Activated CD8-positive, alpha-beta memory T cell treated with anti-CD3 and anti-CD28 coated beads, Interleukin-2, amount 10 ng/mL, durations not matched to agents 7 days and 5 days (primary cell): Measurements from ENCODE around the gene SOWAHD. TPM values are rescaled to one million over a fixed set of nuclear protein-coding genes. Genes with fewer than 3 reads are reported as not detected.

ENCODE experiments used
- ATAC-seq: fragments of 150-1000 bp; cut with Tn5 transposase; one replicate; pipeline ENCODE4 v1.10.0; 2021; ENCODE audit warnings: moderate library complexity
- CTCF ChIA-PET: fragments of 350-600 bp; sonication (Branson Sonifier 250); formaldehyde crosslinking; loops from one replicate; lab custom pipeline; 2021; ENCODE audit warnings: antibody characterized with exemption; lab: Charles Lee
- DNase-seq: peaks from one replicate; pipeline ENCODE4 v3.0.0-alpha.2; 2020
- H3K27ac Mint-ChIP-seq: one replicate; pipeline ENCODE4 v1.8.0; 2021; ENCODE audit warnings: mild to moderate bottlenecking, mixed read lengths
- H3K27me3 Mint-ChIP-seq: one replicate; pipeline ENCODE4 v1.8.0; 2021; ENCODE audit warnings: mixed read lengths
- H3K36me3 Mint-ChIP-seq: one replicate; pipeline ENCODE4 v1.8.0; 2021; ENCODE audit warnings: mild to moderate bottlenecking, mixed read lengths
- H3K4me1 Mint-ChIP-seq: one replicate; pipeline ENCODE4 v1.8.0; 2021; ENCODE audit warnings: mixed read lengths
- H3K4me3 Mint-ChIP-seq: one replicate; pipeline ENCODE4 v1.8.0; 2021; ENCODE audit warnings: mild to moderate bottlenecking, moderate library complexity, mixed read lengths
- H3K9me3 Mint-ChIP-seq: one replicate; pipeline ENCODE4 v1.8.0; 2022; ENCODE audit warnings: low read depth, mixed read lengths
- total RNA-seq, 2 experiments: library from RNA; stranded (reverse); gene quantifications; one replicate each; pipeline ENCODE4 v1.2.3, GENCODE V29; 2021

Gene SOWAHD
- total RNA-seq, result 1 to 10 TPM; 2.1 to 4.7 TPM

GRCh38 chrX:119757979-119758730, at the start of gene SOWAHD:
Gene SOWAHD, plus strand, starts transcription at chrX:119758588. Its CDS starts 80 bp downstream, at chrX:119758668.
- H3K27ac Mint-ChIP-seq, result peak within 1 kb of the TSS; percentile 98
- H3K4me1 Mint-ChIP-seq, result peaks cover 59% of the 10 kb centered on the region
- ATAC-seq (peak; percentile 8), DNase-seq (peak; percentile 43)
- peaks cover 1% of the 10 kb centered on the region for H3K36me3 Mint-ChIP-seq
- CTCF ChIA-PET, result interaction anchor here (0.8 to 8.1 kb wide), 11 partner anchors 17 to 276 kb away, joined by 3 to 37 read pairs (median 5); partner anchors contain the start of gene RPL39
- peak within 1 kb of the TSS; percentile 61 for H3K4me3 Mint-ChIP-seq
- no peaks in the 10 kb centered on the region for H3K27me3 Mint-ChIP-seq
- H3K9me3 Mint-ChIP-seq, result no peaks in the 10 kb centered on the region

GRCh38 chrX:119708936-119709335, 49.5 kb upstream of the SOWAHD start:
- peaks cover 19% of the 10 kb centered on the region for H3K4me1 Mint-ChIP-seq
- H3K27me3 Mint-ChIP-seq, result no peaks in the 10 kb centered on the region
- DNase-seq, result no peak
- H3K4me3 Mint-ChIP-seq, result no peak overlapping the region
- H3K27ac Mint-ChIP-seq, result no peak overlapping the region
- ATAC-seq, result no peak
- H3K9me3 Mint-ChIP-seq, result no peaks in the 10 kb centered on the region
- H3K36me3 Mint-ChIP-seq, result no peaks in the 10 kb centered on the region
- CTCF ChIA-PET, result interaction anchor here (0.6 to 0.7 kb wide), 2 partner anchors 10 to 18 kb away, joined by 3 read pairs; no protein-coding TSS in a partner anchor

- ATAC-seq (no peak), DNase-seq (no peak)
- no peaks in the 10 kb centered on the region for H3K9me3 Mint-ChIP-seq
- CTCF ChIA-PET, result interaction anchor here (1.1 kb wide), 1 partner anchor 100 kb away, joined by 3 read pairs; no protein-coding TSS in a partner anchor
- H3K27ac Mint-ChIP-seq, result no peak overlapping the region
- H3K27me3 Mint-ChIP-seq, result no peaks in the 10 kb centered on the region
- H3K4me1 Mint-ChIP-seq, result peaks cover 17% of the 10 kb centered on the region
- no peaks in the 10 kb centered on the region for H3K36me3 Mint-ChIP-seq
- no peak overlapping the region for H3K4me3 Mint-ChIP-seq
Observed at GRCh38 chrX:119709630-119710029, 48.8 kb upstream of the SOWAHD start.

GRCh38 chrX:119721487-119721886, 36.9 kb upstream of the SOWAHD start:
- Mint-ChIP-seq H3K4me3 (no peak overlapping the region), H3K9me3 (no peaks in the 10 kb centered on the region), H3K36me3 (no peaks in the 10 kb centered on the region), H3K4me1 (peaks cover 6% of the 10 kb centered on the region), H3K27me3 (no peaks in the 10 kb centered on the region), H3K27ac (no peak overlapping the region)
- CTCF ChIA-PET, result interaction anchor here (1.2 kb wide), 1 partner anchor 28 kb away, joined by 3 read pairs; no protein-coding TSS in a partner anchor
- DNase-seq (no peak), ATAC-seq (no peak)

GRCh38 chrX:119721926-119722325, 36.5 kb upstream of the SOWAHD start:
- Mint-ChIP-seq H3K27ac (no peak overlapping the region), H3K4me1 (peaks cover 9% of the 10 kb centered on the region), H3K27me3 (no peaks in the 10 kb centered on the region), H3K9me3 (no peaks in the 10 kb centered on the region), H3K36me3 (no peaks in the 10 kb centered on the region), H3K4me3 (no peak overlapping the region)
- DNase-seq (no peak), ATAC-seq (no peak)
- CTCF ChIA-PET, result no interaction called here

GRCh38 chrX:119726900-119727555, 31.4 kb upstream of the SOWAHD start:
- H3K4me3 Mint-ChIP-seq, result peak overlapping the region; percentile 34
- H3K27me3 Mint-ChIP-seq, result no peaks in the 10 kb centered on the region
- no peaks in the 10 kb centered on the region for H3K36me3 Mint-ChIP-seq
- H3K9me3 Mint-ChIP-seq, result no peaks in the 10 kb centered on the region
- CTCF ChIA-PET, result interaction anchor here (0.8 to 4.6 kb wide), 16 partner anchors 9 to 244 kb away, joined by 3 to 47 read pairs (median 5); partner anchors contain the start of genes SEPTIN6 and SOWAHD
- DNase-seq, result peak; percentile 68
- peak; percentile 90 for ATAC-seq
- H3K4me1 Mint-ChIP-seq, result peaks cover 20% of the 10 kb centered on the region
- H3K27ac Mint-ChIP-seq, result peak overlapping the region; percentile 91

- CTCF ChIA-PET, result interaction anchor here (0.7 to 4.6 kb wide), 20 partner anchors 16 to 250 kb away, joined by 3 to 47 read pairs (median 8); partner anchors contain the start of genes SEPTIN6 and SOWAHD
- ATAC-seq (no peak), DNase-seq (no peak)
- Mint-ChIP-seq H3K4me3 (no peak overlapping the region), H3K27me3 (no peaks in the 10 kb centered on the region), H3K9me3 (no peaks in the 10 kb centered on the region), H3K36me3 (no peaks in the 10 kb centered on the region), H3K4me1 (peaks cover 20% of the 10 kb centered on the region), H3K27ac (peak overlapping the region; percentile 65)
Observed at GRCh38 chrX:119728487-119728886, 29.9 kb upstream of the SOWAHD start.

- ATAC-seq, result peak; percentile 60
- H3K27me3 Mint-ChIP-seq, result no peaks in the 10 kb centered on the region
- H3K27ac Mint-ChIP-seq, result peak overlapping the region; percentile 49
- CTCF ChIA-PET, result interaction anchor here (0.6 to 4.6 kb wide), 28 partner anchors 10 to 251 kb away, joined by 3 to 47 read pairs (median 6); partner anchors contain the start of genes SEPTIN6 and SOWAHD
- H3K9me3 Mint-ChIP-seq, result no peaks in the 10 kb centered on the region
- H3K4me1 Mint-ChIP-seq, result peaks cover 20% of the 10 kb centered on the region
- no peaks in the 10 kb centered on the region for H3K36me3 Mint-ChIP-seq
- DNase-seq, result peak; percentile 78
- no peak overlapping the region for H3K4me3 Mint-ChIP-seq
Observed at GRCh38 chrX:119729408-119730201, 28.8 kb upstream of the SOWAHD start.

- CTCF ChIA-PET, result interaction anchor here (1.4 kb wide), 1 partner anchor 8 kb away, joined by 4 read pairs; no protein-coding TSS in a partner anchor
- DNase-seq (no peak), ATAC-seq (no peak)
- Mint-ChIP-seq H3K27ac (no peak overlapping the region), H3K27me3 (no peaks in the 10 kb centered on the region), H3K36me3 (no peaks in the 10 kb centered on the region), H3K4me3 (no peak overlapping the region), H3K4me1 (no peaks in the 10 kb centered on the region), H3K9me3 (no peaks in the 10 kb centered on the region)
Observed at GRCh38 chrX:119734897-119735339, 23.5 kb upstream of the SOWAHD start.

GRCh38 chrX:119735467-119735866, 22.9 kb upstream of the SOWAHD start:
- H3K27me3 Mint-ChIP-seq, result no peaks in the 10 kb centered on the region
- no peaks in the 10 kb centered on the region for H3K4me1 Mint-ChIP-seq
- no peak overlapping the region for H3K4me3 Mint-ChIP-seq
- no peaks in the 10 kb centered on the region for H3K36me3 Mint-ChIP-seq
- CTCF ChIA-PET, result interaction anchor here (1.1 to 1.4 kb wide), 3 partner anchors 8 to 219 kb away, joined by 3 to 4 read pairs (median 4); no protein-coding TSS in a partner anchor
- no peaks in the 10 kb centered on the region for H3K9me3 Mint-ChIP-seq
- no peak overlapping the region for H3K27ac Mint-ChIP-seq
- no peak for ATAC-seq
- no peak for DNase-seq

GRCh38 chrX:119736206-119736764, 22.1 kb upstream of the SOWAHD start:
- Mint-ChIP-seq H3K27me3 (no peaks in the 10 kb centered on the region), H3K4me3 (no peak overlapping the region)

GRCh38 chrX:119738742-119739141, 19.6 kb upstream of the SOWAHD start:
- Mint-ChIP-seq H3K9me3 (no peaks in the 10 kb centered on the region), H3K4me3 (no peak overlapping the region), H3K27me3 (no peaks in the 10 kb centered on the region), H3K4me1 (no peaks in the 10 kb centered on the region), H3K27ac (no peak overlapping the region), H3K36me3 (no peaks in the 10 kb centered on the region)
- CTCF ChIA-PET, result interaction anchor here (0.8 to 1.0 kb wide), 2 partner anchors 9 to 20 kb away, joined by 3 read pairs; no protein-coding TSS in a partner anchor
- DNase-seq, result no peak
- no peak for ATAC-seq

More at GRCh38 chrX:119736206-119736764, 22.1 kb upstream of the SOWAHD start:
- H3K27ac Mint-ChIP-seq, result no peak overlapping the region
- ATAC-seq (no peak), DNase-seq (no peak)
- no peaks in the 10 kb centered on the region for H3K9me3 Mint-ChIP-seq
- no peaks in the 10 kb centered on the region for H3K4me1 Mint-ChIP-seq
- H3K36me3 Mint-ChIP-seq, result no peaks in the 10 kb centered on the region
- CTCF ChIA-PET, result interaction anchor here (1.1 to 1.4 kb wide), 3 partner anchors 9 to 220 kb away, joined by 3 to 4 read pairs (median 4); no protein-coding TSS in a partner anchor
